ENCODE results near the gene MOB3A. TPM values are rescaled to one million over a fixed set of nuclear protein-coding genes. Genes with fewer than 3 reads are reported as not detected.

The MOB3A gene
- total RNA-seq, 1 donor: 34.0 TPM

DNA sequence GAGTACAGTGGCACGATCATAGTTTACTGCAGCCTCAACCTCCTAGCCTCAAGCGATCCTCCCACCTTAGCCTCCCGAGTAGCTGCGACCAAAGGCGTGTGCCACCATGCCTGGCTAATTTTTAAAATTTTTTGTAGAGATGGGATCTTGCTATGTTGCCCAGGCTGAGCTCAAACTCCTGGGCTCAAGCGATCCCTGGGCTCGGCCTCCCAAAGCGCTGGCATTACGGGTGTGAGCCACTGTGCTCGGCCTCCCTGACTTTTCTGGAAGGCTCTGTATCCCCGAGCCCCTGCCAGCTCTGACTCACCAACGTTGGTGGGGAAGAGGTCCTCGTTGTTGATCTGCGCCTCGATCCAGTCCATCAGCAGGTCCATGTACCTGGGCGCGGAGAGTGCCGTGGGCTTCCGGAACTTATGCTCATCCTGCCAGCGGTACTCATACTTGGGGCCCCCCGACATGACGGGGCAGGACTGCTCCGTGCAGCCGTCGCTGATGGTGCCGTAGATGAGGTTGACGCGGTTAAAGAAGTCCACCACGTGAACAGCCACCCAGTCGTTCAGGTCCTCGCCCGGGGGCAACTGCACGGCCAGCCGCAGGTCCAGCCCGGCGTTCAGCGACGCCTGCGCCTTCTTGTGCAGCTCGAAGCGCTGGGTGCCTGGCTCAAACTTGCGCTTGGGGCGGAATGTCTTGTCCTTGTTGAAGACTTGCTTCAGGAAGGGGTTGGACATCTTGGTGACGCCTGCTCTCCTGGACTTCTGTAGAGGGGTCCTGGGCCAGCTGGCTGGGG, 18.1 kb downstream of the MOB3A start:
- Histone ChIP-seq H3K4me3 (ENCODE audit: insufficient read depth, low read length) (no peak overlapping the region), H3K27me3 (ENCODE audit: insufficient read depth, low read length) (no peaks in the 10 kb centered on the region), H3K27ac (ENCODE audit: low read depth, low read length) (no peak overlapping the region), H4K20me1 (ENCODE audit: insufficient read depth, low read length) (no peaks in the 10 kb centered on the region), H2AFZ (ENCODE audit: low read length) (no peak overlapping the region), H3K36me3 (ENCODE audit: insufficient read depth, low read length) (peaks cover 37% of the 10 kb centered on the region), H3K4me2 (ENCODE audit: insufficient read depth, low read length) (no peak overlapping the region), H3K4me1 (ENCODE audit: insufficient read depth, low read length) (no peaks in the 10 kb centered on the region), H3K9me3 (ENCODE audit: low read depth, low read length) (no peaks in the 10 kb centered on the region), H3K79me2 (ENCODE audit: insufficient read depth, low read length) (peaks cover 19% of the 10 kb centered on the region)
- peak; percentile 71 for DNase-seq (ENCODE audit: insufficient read length, low spot score, missing footprints)
- TF ChIP-seq CTCF (IDR thresholded peaks at IDR 0.05; ENCODE audit: extremely low read depth, low read depth, low read length): no peak

- H2AFZ ChIP-seq (ENCODE audit: low read length): no peak overlapping the region
- H3K4me3 ChIP-seq (ENCODE audit: insufficient read depth, low read length): no peak overlapping the region
- H3K9me3 ChIP-seq (ENCODE audit: low read depth, low read length): no peaks in the 10 kb centered on the region
- TF ChIP-seq CTCF (IDR thresholded peaks at IDR 0.05; ENCODE audit: extremely low read depth, low read depth, low read length): no peak
- H3K36me3 ChIP-seq (ENCODE audit: insufficient read depth, low read length): peaks cover 43% of the 10 kb centered on the region
- peak; percentile 65 for DNase-seq (ENCODE audit: insufficient read length, low spot score, missing footprints)
- H3K79me2 ChIP-seq (ENCODE audit: insufficient read depth, low read length): peaks cover 17% of the 10 kb centered on the region
- no peak overlapping the region for H3K4me2 ChIP-seq (ENCODE audit: insufficient read depth, low read length)
- no peaks in the 10 kb centered on the region for H3K4me1 ChIP-seq (ENCODE audit: insufficient read depth, low read length)
- no peak overlapping the region for H3K27ac ChIP-seq (ENCODE audit: low read depth, low read length)
- no peaks in the 10 kb centered on the region for H3K27me3 ChIP-seq (ENCODE audit: insufficient read depth, low read length)
- no peaks in the 10 kb centered on the region for H4K20me1 ChIP-seq (ENCODE audit: insufficient read depth, low read length)
Measured at GRCh38 chr19:2077398-2077797, 18.7 kb downstream of the MOB3A start.

DNA sequence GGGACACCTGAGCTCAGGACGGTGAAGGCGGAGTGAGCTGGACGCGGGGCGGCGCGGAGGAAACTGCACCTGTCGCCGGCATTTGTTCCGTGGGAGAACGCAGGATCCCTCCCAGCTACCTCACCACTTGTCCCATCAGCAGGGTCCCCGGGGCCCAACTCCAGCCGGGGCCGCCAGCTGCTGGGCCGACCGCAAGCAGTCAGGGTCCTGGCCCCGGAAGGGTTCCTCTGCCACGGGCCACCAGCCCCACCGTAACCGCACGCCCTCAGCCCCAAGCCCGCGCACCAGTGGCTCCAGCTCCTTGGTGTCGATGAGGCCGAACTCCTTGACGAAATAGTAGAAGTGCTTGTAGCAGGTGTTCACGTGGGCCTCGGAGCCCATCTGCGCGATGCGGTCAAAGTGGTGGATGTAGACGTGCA, 19.6 kb downstream of the MOB3A start:
- H4K20me1 ChIP-seq (ENCODE audit: insufficient read depth, low read length): no peaks in the 10 kb centered on the region
- H3K4me2 ChIP-seq (ENCODE audit: insufficient read depth, low read length): no peak overlapping the region
- no peak overlapping the region for H3K27ac ChIP-seq (ENCODE audit: low read depth, low read length)
- H3K9me3 ChIP-seq (ENCODE audit: low read depth, low read length): no peaks in the 10 kb centered on the region
- no peak overlapping the region for H2AFZ ChIP-seq (ENCODE audit: low read length)
- peaks cover 46% of the 10 kb centered on the region for H3K36me3 ChIP-seq (ENCODE audit: insufficient read depth, low read length)
- H3K4me1 ChIP-seq (ENCODE audit: insufficient read depth, low read length): no peaks in the 10 kb centered on the region
- no peak overlapping the region for H3K4me3 ChIP-seq (ENCODE audit: insufficient read depth, low read length)
- TF ChIP-seq CTCF (IDR thresholded peaks at IDR 0.05; ENCODE audit: extremely low read depth, low read depth, low read length): no peak
- H3K27me3 ChIP-seq (ENCODE audit: insufficient read depth, low read length): no peaks in the 10 kb centered on the region
- peaks cover 8% of the 10 kb centered on the region for H3K79me2 ChIP-seq (ENCODE audit: insufficient read depth, low read length)
- peak; percentile 47 for DNase-seq (ENCODE audit: insufficient read length, low spot score, missing footprints)

DNA sequence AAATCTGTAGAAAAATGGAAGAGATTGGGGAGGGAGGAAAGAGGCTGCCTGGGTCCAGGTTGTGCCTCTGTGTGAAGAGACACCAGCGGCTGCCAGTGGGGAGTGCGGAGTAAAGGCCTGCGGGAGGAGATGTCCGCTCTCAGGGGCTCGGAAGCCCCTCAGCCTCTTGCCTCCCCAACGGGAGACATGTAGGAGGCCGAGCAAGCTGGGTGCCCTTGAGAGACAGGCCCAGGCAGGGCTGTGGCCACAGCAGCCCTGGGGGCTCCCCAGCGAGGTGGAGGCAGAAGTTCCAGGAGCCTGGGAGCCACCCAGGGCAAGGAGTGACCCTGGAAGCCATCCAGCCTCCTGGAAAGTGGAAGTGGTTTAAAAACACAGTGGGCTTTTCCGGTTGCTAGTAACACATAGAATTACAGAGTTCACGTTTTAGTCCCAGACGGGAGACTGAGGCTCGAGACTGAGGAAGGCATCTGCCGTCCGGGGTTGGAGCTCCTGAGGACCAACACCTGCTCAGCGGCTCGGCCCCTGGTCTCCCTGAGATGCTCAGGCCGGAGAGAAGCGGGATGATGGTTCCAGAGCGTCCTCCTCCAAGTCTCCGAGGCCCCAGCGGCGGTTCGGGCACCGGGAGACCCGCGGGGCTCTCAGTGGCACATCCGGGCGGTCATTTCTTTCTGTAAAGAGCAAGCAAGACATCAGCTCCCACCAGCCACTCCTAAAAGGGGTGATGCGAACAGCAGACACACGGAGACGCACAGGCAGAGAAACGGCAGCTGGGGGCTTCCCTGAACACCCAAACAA, 23.2 kb downstream of the MOB3A start:
- Histone ChIP-seq H3K4me3 (ENCODE audit: insufficient read depth, low read length) (no peak overlapping the region), H3K79me2 (ENCODE audit: insufficient read depth, low read length) (no peaks in the 10 kb centered on the region), H3K27me3 (ENCODE audit: insufficient read depth, low read length) (no peaks in the 10 kb centered on the region), H3K27ac (ENCODE audit: low read depth, low read length) (no peak overlapping the region), H3K36me3 (ENCODE audit: insufficient read depth, low read length) (peaks cover 32% of the 10 kb centered on the region), H2AFZ (ENCODE audit: low read length) (no peak overlapping the region), H3K4me1 (ENCODE audit: insufficient read depth, low read length) (no peaks in the 10 kb centered on the region), H3K4me2 (ENCODE audit: insufficient read depth, low read length) (no peak overlapping the region), H4K20me1 (ENCODE audit: insufficient read depth, low read length) (no peaks in the 10 kb centered on the region), H3K9me3 (ENCODE audit: low read depth, low read length) (no peaks in the 10 kb centered on the region)
- TF ChIP-seq CTCF (IDR thresholded peaks at IDR 0.05; ENCODE audit: extremely low read depth, low read depth, low read length): no peak
- DNase-seq (ENCODE audit: insufficient read length, low spot score, missing footprints): peak; percentile 25
